ENCODE data around the gene NPAS2.

GRCh38 chr2:100997509-100998234 is 177.7 kb downstream of the NPAS2 start:
- TF ChIP-seq POLR2A (IDR thresholded peaks at IDR 0.05) (no peak), CTCF (IDR thresholded peaks at IDR 0.05) (no peak), EP300 (IDR thresholded peaks at IDR 0.05) (no peak)

Measured in tibial nerve (tissue), 4 donors.